HEK293T (cell line): Measurements from ENCODE around the gene TGDS.

Source experiments
- CTCF ChIA-PET: fragments of 350-600 bp; formaldehyde crosslinking; extraction: SDS; loops from one replicate; lab custom pipeline; 2021; ENCODE audit warnings: antibody characterized with exemption, inconsistent platforms; lab: Yijun Ruan, JAX
- POLR2A ChIA-PET: fragments of 350-600 bp; formaldehyde crosslinking; extraction: SDS; loops from one replicate; lab custom pipeline; 2020; ENCODE audit warnings: antibody characterized with exemption, inconsistent platforms; lab: Yijun Ruan, JAX
- DNase-seq: peaks from one replicate; pipeline ENCODE4 v3.0.0; 2012; ENCODE audit warnings: mixed read lengths; ENCODE audit errors: extremely low spot score
- ARNT ChIP-seq: fragments of 450-650 bp; IDR thresholded peaks from 2 replicates; pipeline ENCODE4 v1.6.1; 2017; ENCODE audit warnings: mild to moderate bottlenecking
- BHLHE40 ChIP-seq: fragments of 450-650 bp; IDR thresholded peaks from 2 replicates; pipeline ENCODE4 v1.6.1; 2016; ENCODE audit warnings: mild to moderate bottlenecking, moderate library complexity, borderline replicate concordance
- CTBP1 ChIP-seq: fragments of 450-650 bp; IDR thresholded peaks from 2 replicates; pipeline ENCODE4 v1.6.1; 2016; ENCODE audit warnings: borderline replicate concordance
- ELF4 ChIP-seq: fragments of 450-650 bp; IDR thresholded peaks from 2 replicates; pipeline ENCODE4 v1.6.1; 2017; ENCODE audit warnings: antibody characterized with exemption
- FOXA1 ChIP-seq: fragments of 450-650 bp; IDR thresholded peaks from 2 replicates; pipeline ENCODE4 v1.6.1; 2016; ENCODE audit warnings: mild to moderate bottlenecking
- FOXK2 ChIP-seq: fragments of 450-650 bp; IDR thresholded peaks from 2 replicates; pipeline ENCODE4 v1.6.1; 2016; ENCODE audit warnings: mild to moderate bottlenecking
- FOXM1 ChIP-seq: fragments of 450-650 bp; IDR thresholded peaks from 2 replicates; pipeline ENCODE4 v1.6.1; 2017; ENCODE audit warnings: mild to moderate bottlenecking, borderline replicate concordance
- HDGF ChIP-seq: fragments of 450-650 bp; IDR thresholded peaks from 2 replicates; pipeline ENCODE4 v1.6.1; 2017; ENCODE audit warnings: antibody characterized with exemption, borderline replicate concordance
- L3MBTL2 ChIP-seq: fragments of 450-650 bp; conservative IDR thresholded peaks from 2 replicates; pipeline ENCODE4 v1.6.1; 2016; ENCODE audit warnings: mild to moderate bottlenecking
- LEF1 ChIP-seq: fragments of 450-650 bp; IDR thresholded peaks from 2 replicates; pipeline ENCODE4 v1.6.1; 2017; ENCODE audit warnings: mild to moderate bottlenecking, borderline replicate concordance
- NFRKB ChIP-seq: fragments of 450-650 bp; IDR thresholded peaks from 2 replicates; pipeline ENCODE4 v1.6.1; 2016; ENCODE audit warnings: mild to moderate bottlenecking, moderate library complexity
- PKNOX1 ChIP-seq: fragments of 450-650 bp; IDR thresholded peaks from 2 replicates; pipeline ENCODE4 v1.6.1; 2016
- SP1 ChIP-seq: fragments of 450-650 bp; IDR thresholded peaks from 2 replicates; pipeline ENCODE4 v1.6.1; 2017
- SUZ12 ChIP-seq: fragments of 450-650 bp; IDR thresholded peaks from 2 replicates; pipeline ENCODE4 v1.6.1; 2016; ENCODE audit warnings: mild to moderate bottlenecking
- TARDBP ChIP-seq: fragments of 450-650 bp; IDR thresholded peaks from 2 replicates; pipeline ENCODE4 v1.6.1; 2016
- ZNF384 ChIP-seq: fragments of 450-650 bp; IDR thresholded peaks from 2 replicates; pipeline ENCODE4 v1.6.1; 2016

TGDS gene

GRCh38 chr13:94612050-94612449 lies 16.1 kb upstream of the TGDS start:
- ChIA-PET POLR2A (interaction anchor here (1.8 kb wide), 1 partner anchor 16 kb away, joined by 6 read pairs; the partner anchor contains the start of gene TGDS), CTCF (interaction anchor here (0.8 to 1.4 kb wide), 2 partner anchors 61 to 176 kb away, joined by 4 to 5 read pairs; no protein-coding TSS in a partner anchor)
- DNase-seq = no peak
- TF ChIP-seq NFRKB (no peak), ARNT (no peak), LEF1 (no peak), FOXK2 (no peak), SUZ12 (no peak), ELF4 (no peak), TARDBP (no peak), BHLHE40 (no peak), HDGF (no peak)

GRCh38 chr13:94610475-94610874 lies 14.5 kb upstream of the TGDS start:
- POLR2A ChIA-PET = no interaction called here
- TF ChIP-seq ARNT (no peak), ELF4 (peak; percentile 39; the same call in 1 of the 2 replicates)
- DNase-seq = no peak
- CTCF ChIA-PET = no interaction called here

DNA sequence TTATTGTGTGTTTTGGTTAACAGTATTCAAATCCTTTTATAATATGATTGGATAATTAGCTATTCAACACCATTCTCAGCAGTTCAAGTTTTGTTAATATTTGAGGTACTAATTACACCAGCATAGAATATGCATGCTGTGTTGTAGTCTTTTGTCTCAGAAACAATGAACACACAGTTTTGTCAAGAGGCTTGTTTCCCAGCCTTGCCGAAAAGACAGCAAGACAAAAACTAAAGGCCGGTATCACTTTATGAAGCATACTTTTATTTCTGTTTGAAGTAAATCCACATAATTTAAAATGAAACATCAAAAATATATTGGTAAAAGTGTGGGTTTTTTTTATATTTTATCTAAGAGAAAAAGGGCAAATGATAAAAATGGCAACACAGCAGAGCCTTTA lies 13.2 kb upstream of the TGDS start:
- no peak for DNase-seq
- POLR2A ChIA-PET = no interaction called here
- TF ChIP-seq L3MBTL2 (no peak), BHLHE40 (no peak), FOXM1 (no peak), PKNOX1 (no peak), FOXA1 (no peak), TARDBP (no peak), LEF1 (no peak), CTBP1 (no peak), ARNT (no peak), ELF4 (no peak), FOXK2 (no peak), HDGF (no peak), SUZ12 (no peak), SP1 (no peak), NFRKB (no peak), ZNF384 (no peak)
- CTCF ChIA-PET = interaction anchor here (0.9 to 1.5 kb wide), 2 partner anchors 8 to 11 kb away, joined by 4 to 7 read pairs; no protein-coding TSS in a partner anchor

DNA sequence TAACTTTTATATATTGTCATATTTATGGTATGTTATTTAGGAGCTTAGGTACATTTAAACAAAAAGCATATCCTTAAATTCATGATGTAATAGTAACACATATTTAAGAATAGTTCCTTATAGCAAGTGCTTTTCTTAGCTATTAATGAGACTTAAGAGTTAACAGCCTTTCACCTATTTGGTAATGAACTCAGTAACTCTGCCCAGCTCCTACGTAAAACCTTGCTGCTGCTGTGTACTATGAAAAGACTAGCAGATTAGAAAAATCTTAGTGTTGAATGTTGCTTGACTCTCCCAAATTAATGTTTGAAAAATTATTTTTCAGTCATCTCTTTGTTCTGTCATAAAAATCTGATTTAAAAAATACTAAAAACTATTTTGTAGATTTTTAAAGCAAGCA lies 12.6 kb upstream of the TGDS start:
- TF ChIP-seq FOXA1 = no peak
- TF ChIP-seq PKNOX1 = no peak
- no peak for TF ChIP-seq FOXK2
- no peak for TF ChIP-seq NFRKB
- TF ChIP-seq SUZ12 = no peak
- TF ChIP-seq SP1 = no peak
- no peak for TF ChIP-seq BHLHE40
- no peak for TF ChIP-seq ZNF384
- TF ChIP-seq HDGF = no peak
- no peak for TF ChIP-seq L3MBTL2
- TF ChIP-seq CTBP1 = no peak
- no peak for TF ChIP-seq ARNT
- no peak for TF ChIP-seq FOXM1

DNA sequence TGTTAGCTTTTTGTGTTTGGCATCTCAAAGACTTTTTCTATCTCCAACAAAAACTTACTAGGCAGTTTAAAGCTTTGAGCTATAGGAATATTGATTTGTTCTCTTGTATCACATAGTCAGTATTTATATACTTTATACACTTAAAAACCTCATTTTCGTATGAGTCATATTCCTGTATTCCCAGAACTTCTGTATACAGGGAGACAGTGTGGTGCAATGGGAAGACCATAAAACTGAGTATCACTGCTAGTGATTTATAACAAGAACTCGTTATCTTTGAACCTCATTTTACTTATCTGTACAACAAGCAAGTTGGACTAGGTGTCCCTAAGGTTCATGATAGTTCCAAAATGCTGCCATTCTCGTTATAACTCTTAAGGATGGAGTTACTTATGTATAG lies 12.0 kb upstream of the TGDS start:
- ChIA-PET CTCF (interaction anchor here (0.6 to 1.5 kb wide), 3 partner anchors 10 to 13 kb away, joined by 3 to 7 read pairs (median 4); no protein-coding TSS in a partner anchor), POLR2A (interaction anchor here (1.3 kb wide), 1 partner anchor 12 kb away, joined by 4 read pairs; the partner anchor contains the start of gene TGDS)
- no peak for DNase-seq
- TF ChIP-seq NFRKB = no peak
- no peak for TF ChIP-seq L3MBTL2
- no peak for TF ChIP-seq ARNT
- TF ChIP-seq BHLHE40 = no peak
- TF ChIP-seq TARDBP = no peak
- no peak for TF ChIP-seq HDGF
- TF ChIP-seq ZNF384 = no peak
- TF ChIP-seq FOXM1 = no peak
- no peak for TF ChIP-seq SUZ12
- no peak for TF ChIP-seq CTBP1
- no peak for TF ChIP-seq SP1
- no peak for TF ChIP-seq FOXK2
- TF ChIP-seq PKNOX1 = no peak
- TF ChIP-seq ELF4 = no peak

More for the DNA sequence above, 12.6 kb upstream of the TGDS start:
- DNase-seq = no peak
- CTCF ChIA-PET = interaction anchor here (0.9 to 1.5 kb wide), 2 partner anchors 9 to 12 kb away, joined by 4 to 7 read pairs; no protein-coding TSS in a partner anchor
- POLR2A ChIA-PET = interaction anchor here (1.3 kb wide), 1 partner anchor 12 kb away, joined by 4 read pairs; the partner anchor contains the start of gene TGDS

DNA sequence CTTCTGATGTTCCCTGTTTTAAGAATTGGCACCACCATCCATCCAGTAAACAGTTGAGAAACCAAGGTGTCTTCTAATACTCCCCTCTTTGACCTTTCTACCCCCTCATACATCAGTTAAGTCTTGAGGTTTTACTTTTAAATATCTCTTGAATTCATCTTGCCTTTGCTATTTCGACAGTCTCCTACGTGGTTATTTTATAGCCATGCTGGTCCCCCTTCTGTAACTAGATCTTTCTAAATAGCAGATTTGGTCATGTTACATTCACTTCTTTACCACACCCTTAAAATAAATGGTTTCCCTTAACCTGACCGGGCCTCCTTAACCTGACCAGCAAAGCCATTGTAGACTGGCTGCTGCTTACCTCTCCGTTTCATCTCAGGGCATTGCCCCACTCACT lies 11.1 kb upstream of the TGDS start:
- DNase-seq = no peak
- POLR2A ChIA-PET = interaction anchor here (1.3 to 2.6 kb wide), 2 partner anchors 11 kb away, joined by 4 to 14 read pairs; partner anchors contain the start of gene TGDS
- CTCF ChIA-PET = no interaction called here
- TF ChIP-seq SUZ12 (no peak), FOXM1 (no peak), SP1 (no peak), CTBP1 (no peak), LEF1 (no peak), HDGF (no peak), ZNF384 (no peak), FOXK2 (no peak), ELF4 (no peak), ARNT (no peak), L3MBTL2 (no peak), TARDBP (no peak), NFRKB (no peak), FOXA1 (no peak), BHLHE40 (no peak), PKNOX1 (no peak)
